ENCODE measurements around the gene ATP6AP1. TPM values are rescaled to one million over a fixed set of nuclear protein-coding genes. Genes with fewer than 3 reads are reported as not detected.

Gene ATP6AP1
- total and polyA plus RNA-seq, 9 of the 15 experiments (the other 6 are each of a cell fraction or from before 2014, with no cell fraction given), result 8.3 to 90.5 (median 52.9) TPM

DNA sequence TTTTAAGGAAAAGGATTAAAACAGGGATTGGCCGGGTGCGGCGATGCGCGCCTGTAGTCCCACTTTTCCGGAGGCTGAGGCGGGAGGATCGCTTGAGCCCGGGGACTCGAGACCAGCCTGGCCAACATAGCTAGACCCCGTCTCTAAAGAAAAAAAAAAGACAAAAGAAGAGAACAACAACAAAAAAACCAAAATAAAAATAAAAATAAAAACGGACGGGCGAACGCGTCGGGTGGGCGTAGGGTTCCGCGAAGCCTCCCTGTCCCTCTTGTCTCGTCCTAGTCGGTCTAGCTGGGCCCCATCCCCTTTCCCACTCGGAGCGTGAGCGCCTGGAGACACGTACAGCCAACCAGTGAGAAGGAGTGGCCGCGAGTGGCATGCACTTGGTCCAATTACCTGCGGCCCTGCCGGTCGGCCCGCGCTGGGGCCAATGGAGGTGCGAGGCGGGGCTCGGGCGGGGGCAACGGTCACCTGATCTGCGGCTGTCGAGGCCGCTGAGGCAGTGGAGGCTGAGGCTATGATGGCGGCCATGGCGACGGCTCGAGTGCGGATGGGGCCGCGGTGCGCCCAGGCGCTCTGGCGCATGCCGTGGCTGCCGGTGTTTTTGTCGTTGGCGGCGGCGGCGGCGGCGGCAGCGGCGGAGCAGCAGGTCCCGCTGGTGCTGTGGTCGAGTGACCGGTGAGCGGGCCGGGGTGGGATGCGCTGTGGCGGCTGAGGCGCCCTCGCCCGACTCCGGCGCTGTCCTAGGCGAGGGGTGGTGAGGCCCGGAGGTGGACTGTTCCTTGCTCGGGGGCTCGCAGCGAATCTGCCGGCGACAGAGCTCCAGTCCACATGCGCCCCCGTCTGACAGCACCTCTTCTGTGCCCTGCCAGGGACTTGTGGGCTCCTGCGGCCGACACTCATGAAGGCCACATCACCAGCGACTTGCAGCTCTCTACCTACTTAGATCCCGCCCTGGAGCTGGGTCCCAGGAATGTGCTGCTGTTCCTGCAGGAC lies at the start of gene ATP6AP1 (continued):
- TF ChIP-seq, protein P1, sequence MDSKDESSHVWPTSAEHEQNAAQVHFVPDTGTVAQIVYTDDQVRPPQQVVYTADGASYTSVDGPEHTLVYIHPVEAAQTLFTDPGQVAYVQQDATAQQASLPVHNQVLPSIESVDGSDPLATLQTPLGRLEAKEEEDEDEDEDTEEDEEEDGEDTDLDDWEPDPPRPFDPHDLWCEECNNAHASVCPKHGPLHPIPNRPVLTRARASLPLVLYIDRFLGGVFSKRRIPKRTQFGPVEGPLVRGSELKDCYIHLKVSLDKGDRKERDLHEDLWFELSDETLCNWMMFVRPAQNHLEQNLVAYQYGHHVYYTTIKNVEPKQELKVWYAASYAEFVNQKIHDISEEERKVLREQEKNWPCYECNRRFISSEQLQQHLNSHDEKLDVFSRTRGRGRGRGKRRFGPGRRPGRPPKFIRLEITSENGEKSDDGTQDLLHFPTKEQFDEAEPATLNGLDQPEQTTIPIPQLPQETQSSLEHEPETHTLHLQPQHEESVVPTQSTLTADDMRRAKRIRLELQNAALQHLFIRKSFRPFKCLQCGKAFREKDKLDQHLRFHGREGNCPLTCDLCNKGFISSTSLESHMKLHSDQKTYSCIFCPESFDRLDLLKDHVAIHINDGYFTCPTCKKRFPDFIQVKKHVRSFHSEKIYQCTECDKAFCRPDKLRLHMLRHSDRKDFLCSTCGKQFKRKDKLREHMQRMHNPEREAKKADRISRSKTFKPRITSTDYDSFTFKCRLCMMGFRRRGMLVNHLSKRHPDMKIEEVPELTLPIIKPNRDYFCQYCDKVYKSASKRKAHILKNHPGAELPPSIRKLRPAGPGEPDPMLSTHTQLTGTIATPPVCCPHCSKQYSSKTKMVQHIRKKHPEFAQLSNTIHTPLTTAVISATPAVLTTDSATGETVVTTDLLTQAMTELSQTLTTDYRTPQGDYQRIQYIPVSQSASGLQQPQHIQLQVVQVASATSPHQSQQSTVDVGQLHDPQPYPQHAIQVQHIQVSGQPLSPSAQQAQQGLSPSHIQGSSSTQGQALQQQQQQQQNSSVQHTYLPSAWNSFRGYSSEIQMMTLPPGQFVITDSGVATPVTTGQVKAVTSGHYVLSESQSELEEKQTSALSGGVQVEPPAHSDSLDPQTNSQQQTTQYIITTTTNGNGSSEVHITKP (IDR thresholded peaks at IDR 0.05; ENCODE audit: partially characterized antibody), result peak; percentile 22
- TF ChIP-seq ZNF134 (CRISPR knock-in tag; conservative IDR thresholded peaks at IDR 0.05) (no peak), HDAC2 (IDR thresholded peaks at IDR 0.05) (peak; percentile 86), SMAD2 (IDR thresholded peaks at IDR 0.05; ENCODE audit: low read depth, low read length) (no peak), PRPF4 (IDR thresholded peaks at IDR 0.05; ENCODE audit: insufficient read depth, low read depth, low read length, poor library complexity, severe bottlenecking) (no peak), PHB (CRISPR knock-in tag; IDR thresholded peaks at IDR 0.05) (no peak), C11orf30 (IDR thresholded peaks at IDR 0.05; ENCODE audit: low read depth) (peak; percentile 54), SMARCA4 (IDR thresholded peaks at IDR 0.05) (no peak), POU5F1 (IDR thresholded peaks at IDR 0.05; ENCODE audit: borderline replicate concordance, low read depth, low read length, partially characterized antibody) (no peak), E2F3 (CRISPR knock-in tag; IDR thresholded peaks at IDR 0.05) (no peak), MTF1 (CRISPR knock-in tag; IDR thresholded peaks at IDR 0.05; ENCODE audit: borderline replicate concordance) (no peak), ZNF253 (CRISPR knock-in tag; conservative IDR thresholded peaks at IDR 0.05) (no peak), BCL6 (CRISPR knock-in tag; IDR thresholded peaks at IDR 0.05) (no peak), HNRNPL (IDR thresholded peaks at IDR 0.05; ENCODE audit: low read depth, low read length) (no peak), ESRRA (IDR thresholded peaks at IDR 0.05; ENCODE audit: borderline replicate concordance, low read depth) (peak; percentile 30; the same call in 1 of the 2 replicates), ZNF232 (CRISPR knock-in tag; IDR thresholded peaks at IDR 0.05) (no peak), ZNF384 (IDR thresholded peaks at IDR 0.05; ENCODE audit: low read depth, low read length) (no peak), KAT7 (CRISPR knock-in tag; IDR thresholded peaks at IDR 0.05; ENCODE audit: borderline replicate concordance) (peak; percentile 22; the same call in 1 of the 2 replicates), STAT5B (CRISPR knock-in tag; IDR thresholded peaks at IDR 0.05) (no peak), TCF3 (CRISPR knock-in tag; IDR thresholded peaks at IDR 0.05) (no peak), THRAP3 (IDR thresholded peaks at IDR 0.05; ENCODE audit: borderline replicate concordance) (no peak)
- TF ChIP-seq, protein P2, sequence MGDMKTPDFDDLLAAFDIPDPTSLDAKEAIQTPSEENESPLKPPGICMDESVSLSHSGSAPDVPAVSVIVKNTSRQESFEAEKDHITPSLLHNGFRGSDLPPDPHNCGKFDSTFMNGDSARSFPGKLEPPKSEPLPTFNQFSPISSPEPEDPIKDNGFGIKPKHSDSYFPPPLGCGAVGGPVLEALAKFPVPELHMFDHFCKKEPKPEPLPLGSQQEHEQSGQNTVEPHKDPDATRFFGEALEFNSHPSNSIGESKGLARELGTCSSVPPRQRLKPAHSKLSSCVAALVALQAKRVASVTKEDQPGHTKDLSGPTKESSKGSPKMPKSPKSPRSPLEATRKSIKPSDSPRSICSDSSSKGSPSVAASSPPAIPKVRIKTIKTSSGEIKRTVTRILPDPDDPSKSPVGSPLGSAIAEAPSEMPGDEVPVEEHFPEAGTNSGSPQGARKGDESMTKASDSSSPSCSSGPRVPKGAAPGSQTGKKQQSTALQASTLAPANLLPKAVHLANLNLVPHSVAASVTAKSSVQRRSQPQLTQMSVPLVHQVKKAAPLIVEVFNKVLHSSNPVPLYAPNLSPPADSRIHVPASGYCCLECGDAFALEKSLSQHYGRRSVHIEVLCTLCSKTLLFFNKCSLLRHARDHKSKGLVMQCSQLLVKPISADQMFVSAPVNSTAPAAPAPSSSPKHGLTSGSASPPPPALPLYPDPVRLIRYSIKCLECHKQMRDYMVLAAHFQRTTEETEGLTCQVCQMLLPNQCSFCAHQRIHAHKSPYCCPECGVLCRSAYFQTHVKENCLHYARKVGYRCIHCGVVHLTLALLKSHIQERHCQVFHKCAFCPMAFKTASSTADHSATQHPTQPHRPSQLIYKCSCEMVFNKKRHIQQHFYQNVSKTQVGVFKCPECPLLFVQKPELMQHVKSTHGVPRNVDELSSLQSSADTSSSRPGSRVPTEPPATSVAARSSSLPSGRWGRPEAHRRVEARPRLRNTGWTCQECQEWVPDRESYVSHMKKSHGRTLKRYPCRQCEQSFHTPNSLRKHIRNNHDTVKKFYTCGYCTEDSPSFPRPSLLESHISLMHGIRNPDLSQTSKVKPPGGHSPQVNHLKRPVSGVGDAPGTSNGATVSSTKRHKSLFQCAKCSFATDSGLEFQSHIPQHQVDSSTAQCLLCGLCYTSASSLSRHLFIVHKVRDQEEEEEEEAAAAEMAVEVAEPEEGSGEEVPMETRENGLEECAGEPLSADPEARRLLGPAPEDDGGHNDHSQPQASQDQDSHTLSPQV (IDR thresholded peaks at IDR 0.05), result 0 out of 2 replicates have a peak, but pooled peaks have one; percentile 34

Measured in K562 (cell line).